KG1 (cell line): ENCODE measurements around the gene BHLHA15.

Source experiments
- DNase-seq: peaks from one replicate; lab custom pipeline; 2025; lab: John Stamatoyannopoulos, UW

BHLHA15 gene

GRCh38 chr7:98225913-98226614 lies 14.8 kb downstream of the BHLHA15 start:
- DNase-seq = no peak

GRCh38 chr7:98227939-98228338 lies 16.7 kb downstream of the BHLHA15 start:
- no peak for DNase-seq

- no peak for DNase-seq
These were observed 17.6 kb downstream of the BHLHA15 start for GRCh38 chr7:98228801-98229200.

GRCh38 chr7:98229441-98229840 lies 18.2 kb downstream of the BHLHA15 start:
- no peak for DNase-seq

- DNase-seq = no peak
These were observed 18.9 kb downstream of the BHLHA15 start for GRCh38 chr7:98229991-98230745.

GRCh38 chr7:98230746-98231471 lies 19.7 kb downstream of the BHLHA15 start:
- DNase-seq = no peak

- DNase-seq = no peak
These were observed 20.4 kb downstream of the BHLHA15 start for GRCh38 chr7:98231493-98232262.

GRCh38 chr7:98232263-98232585 lies 21.0 kb downstream of the BHLHA15 start:
- no peak for DNase-seq

GRCh38 chr7:98232799-98233198 lies 21.6 kb downstream of the BHLHA15 start:
- DNase-seq = no peak

- DNase-seq = no peak
These were observed 22.2 kb downstream of the BHLHA15 start for GRCh38 chr7:98233219-98234070.

GRCh38 chr7:98234429-98235147 lies 23.3 kb downstream of the BHLHA15 start:
- DNase-seq = no peak

- no peak for DNase-seq
These were observed 24.7 kb downstream of the BHLHA15 start for GRCh38 chr7:98235901-98236300.

- no peak for DNase-seq
These were observed 25.3 kb downstream of the BHLHA15 start for GRCh38 chr7:98236355-98237185.

GRCh38 chr7:98238076-98238475 lies 26.8 kb downstream of the BHLHA15 start:
- no peak for DNase-seq

- DNase-seq = no peak
These were observed 27.7 kb downstream of the BHLHA15 start for GRCh38 chr7:98238976-98239375.

GRCh38 chr7:98240961-98241673 lies 29.9 kb downstream of the BHLHA15 start:
- no peak for DNase-seq

- no peak for DNase-seq
These were observed 30.5 kb downstream of the BHLHA15 start for GRCh38 chr7:98241674-98242241.

- no peak for DNase-seq
These were observed 31.1 kb downstream of the BHLHA15 start for GRCh38 chr7:98242342-98242741.

GRCh38 chr7:98242934-98243333 lies 31.7 kb downstream of the BHLHA15 start:
- DNase-seq = no peak
